ENCODE measurements around the gene SPRED1. TPM values are rescaled to one million over a fixed set of nuclear protein-coding genes. Genes with fewer than 3 reads are reported as not detected.

Gene SPRED1
- total and polyA plus RNA-seq, 10 of the 15 experiments (the other 5 are each of a cell fraction or from before 2014, with no cell fraction given) = 0.08 to 2.6 (median 0.22) TPM

DNA sequence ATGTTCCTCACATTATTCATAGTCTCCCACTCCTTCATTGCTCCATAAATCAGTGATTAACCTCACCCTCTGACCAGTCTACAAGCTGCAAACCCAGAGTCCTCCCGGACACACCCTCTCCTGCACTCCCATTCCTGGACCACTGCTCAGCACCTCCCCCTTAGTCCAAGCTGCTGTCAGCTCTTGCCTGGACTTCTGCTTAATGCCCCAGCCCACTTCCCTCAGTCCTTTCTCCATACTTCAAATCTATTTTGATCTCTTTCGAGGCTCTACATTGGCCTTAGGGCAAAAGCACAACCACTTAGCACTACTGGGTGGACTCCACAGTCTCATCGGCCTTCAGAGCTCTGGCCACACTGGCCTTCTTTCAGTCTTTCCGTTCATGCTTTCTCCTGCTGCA lies 121.9 kb downstream of the SPRED1 start (continued):
- TF ChIP-seq, protein P1, sequence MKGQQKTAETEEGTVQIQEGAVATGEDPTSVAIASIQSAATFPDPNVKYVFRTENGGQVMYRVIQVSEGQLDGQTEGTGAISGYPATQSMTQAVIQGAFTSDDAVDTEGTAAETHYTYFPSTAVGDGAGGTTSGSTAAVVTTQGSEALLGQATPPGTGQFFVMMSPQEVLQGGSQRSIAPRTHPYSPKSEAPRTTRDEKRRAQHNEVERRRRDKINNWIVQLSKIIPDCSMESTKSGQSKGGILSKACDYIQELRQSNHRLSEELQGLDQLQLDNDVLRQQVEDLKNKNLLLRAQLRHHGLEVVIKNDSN (IDR thresholded peaks at IDR 0.05; ENCODE audit: borderline replicate concordance, extremely low read length, insufficient read depth, low read depth, low read length) = no peak
- no peak for TF ChIP-seq RFX5 (IDR thresholded peaks at IDR 0.05; ENCODE audit: low read depth, low read length)
- no peak for TF ChIP-seq JUNB (IDR thresholded peaks at IDR 0.05)
- TF ChIP-seq KLF5 (IDR thresholded peaks at IDR 0.05; ENCODE audit: partially characterized antibody) = no peak
- no peak for TF ChIP-seq ESRRA (IDR thresholded peaks at IDR 0.05; ENCODE audit: low read length)
- TF ChIP-seq FOXM1 (IDR thresholded peaks at IDR 0.05; ENCODE audit: low read depth, low read length) = no peak
- no peak for TF ChIP-seq MTA2 (IDR thresholded peaks at IDR 0.05; ENCODE audit: low read depth)
- TF ChIP-seq, protein P2, sequence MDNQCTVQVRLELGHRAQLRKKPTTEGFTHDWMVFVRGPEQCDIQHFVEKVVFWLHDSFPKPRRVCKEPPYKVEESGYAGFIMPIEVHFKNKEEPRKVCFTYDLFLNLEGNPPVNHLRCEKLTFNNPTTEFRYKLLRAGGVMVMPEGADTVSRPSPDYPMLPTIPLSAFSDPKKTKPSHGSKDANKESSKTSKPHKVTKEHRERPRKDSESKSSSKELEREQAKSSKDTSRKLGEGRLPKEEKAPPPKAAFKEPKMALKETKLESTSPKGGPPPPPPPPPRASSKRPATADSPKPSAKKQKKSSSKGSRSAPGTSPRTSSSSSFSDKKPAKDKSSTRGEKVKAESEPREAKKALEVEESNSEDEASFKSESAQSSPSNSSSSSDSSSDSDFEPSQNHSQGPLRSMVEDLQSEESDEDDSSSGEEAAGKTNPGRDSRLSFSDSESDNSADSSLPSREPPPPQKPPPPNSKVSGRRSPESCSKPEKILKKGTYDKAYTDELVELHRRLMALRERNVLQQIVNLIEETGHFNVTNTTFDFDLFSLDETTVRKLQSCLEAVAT (IDR thresholded peaks at IDR 0.05) = no peak

DNA sequence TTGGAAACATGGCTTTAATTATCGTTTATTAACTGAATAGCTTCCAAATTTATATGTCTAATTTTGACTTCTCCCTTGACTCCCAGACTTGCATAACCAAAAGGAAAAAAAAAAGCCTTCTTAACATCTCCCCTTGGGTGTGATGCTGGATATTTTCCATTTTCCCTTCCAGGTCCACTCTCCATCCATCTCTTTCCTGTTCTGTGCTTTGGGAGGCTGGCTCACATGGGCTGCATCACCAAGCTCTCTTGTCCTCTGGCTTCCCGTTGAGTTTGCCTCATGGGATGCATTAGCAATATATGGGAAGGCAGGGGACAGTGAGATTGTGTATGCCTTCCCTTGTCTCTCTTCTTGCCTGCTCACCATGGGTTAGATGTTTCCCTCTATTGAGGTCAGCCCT lies 123.4 kb downstream of the SPRED1 start:
- RAD21 ChIA-PET (ENCODE audit: unreplicated experiment) = no interaction called here
- H3K36me3 ChIP-seq (ENCODE audit: control insufficient read depth in 2 of 2, insufficient read depth in 2 of 2, low read length in 1 of 2) = no peaks in the 10 kb centered on the region
- no peak overlapping the region for H2AFZ ChIP-seq (ENCODE audit: control insufficient read depth, low read depth, low read length)
- no peaks in the 10 kb centered on the region for H3K79me2 ChIP-seq (ENCODE audit: control insufficient read depth, insufficient read depth, low read length)
- H3K4me1 ChIP-seq (ENCODE audit: control insufficient read depth, insufficient read depth, low read length) = no peaks in the 10 kb centered on the region
- no peak for ATAC-seq
- no peak overlapping the region for H3K4me3 ChIP-seq
- CTCF ChIA-PET = interaction anchor here (2.0 to 2.2 kb wide), 2 partner anchors 10 to 15 kb away, joined by 4 to 14 read pairs; no protein-coding TSS in a partner anchor
- in situ Hi-C loops (cut with MboI) (no loop called here), intact Hi-C loops (cut with micrococcal nuclease; ENCODE audit: unreplicated experiment) (no loop called here)
- no peak overlapping the region for H3K27ac ChIP-seq (ENCODE audit: control insufficient read depth, insufficient read depth)
- BruUV-seq (replicated peaks) = no TSS peak
- SMC1A ChIA-PET (ENCODE audit: uncharacterized antibody, unreplicated experiment) = interaction anchor here (1.8 to 4.2 kb wide), 2 partner anchors 12 to 381 kb away, joined by 4 to 23 read pairs; no protein-coding TSS in a partner anchor
- no peak overlapping the region for H3K4me2 ChIP-seq (ENCODE audit: control insufficient read depth, insufficient read depth)
- H3K9me3 ChIP-seq (replicated peaks; ENCODE audit: control insufficient read depth, insufficient read depth, low read length) = no peaks in the 10 kb centered on the region
- WGBS (ENCODE audit: insufficient coverage, insufficient replicate concordance, low lambda C conversion rate, missing lambda C conversion rate) = 13% methylated on average over 2 of the region's 2 CpGs
- POLR2A ChIA-PET = no interaction called here
- DNase-seq (ENCODE audit: low read depth, low spot score) = no peak
- TF ChIP-seq RUNX3 (IDR thresholded peaks at IDR 0.05; ENCODE audit: low read length) (no peak), CBX3 (IDR thresholded peaks at IDR 0.05; ENCODE audit: borderline replicate concordance, low read depth) (no peak), SMARCA5 (IDR thresholded peaks at IDR 0.05) (no peak), FOXM1 (IDR thresholded peaks at IDR 0.05; ENCODE audit: low read depth, low read length) (no peak), NR2F1 (conservative IDR thresholded peaks at IDR 0.05) (no peak), KAT2A (conservative IDR thresholded peaks at IDR 0.05; ENCODE audit: control insufficient read depth, low read depth, low read length) (no peak), HCFC1 (IDR thresholded peaks at IDR 0.05; ENCODE audit: low read length) (no peak), YBX1 (IDR thresholded peaks at IDR 0.05) (no peak)
- no peak for FAIRE-seq
- no peak overlapping the region for H3K9ac ChIP-seq (ENCODE audit: control insufficient read depth, insufficient read depth, low read length)
- peaks cover 0 to 2% of the 10 kb centered on the region in 2 experiments; a peak in 2 of 4 replicates for H3K27me3 ChIP-seq (replicated peaks in 1 of 2; ENCODE audit: control insufficient read depth in 2 of 2, insufficient read depth in 2 of 2, low read length in 1 of 2)
- no peaks in the 10 kb centered on the region for H4K20me1 ChIP-seq (ENCODE audit: control insufficient read depth, insufficient read depth)
